Skeletal muscle tissue (tissue), 4 donors: ENCODE results near the gene PITX2. TPM values are rescaled to one million over a fixed set of nuclear protein-coding genes. Genes with fewer than 3 reads are reported as not detected.
A peak's percentile ranks its signal among the peaks of the same experiment; 100 is the strongest.
"Not testable (repeated sequence)": the region's sequence is repeated elsewhere in the genome, so short reads cannot be mapped to it uniquely, and the experiment has no call there.

Experiments used
- H3K27ac ChIP-seq: one replicate; pipeline ENCODE4 v1.7.0; 2013; ENCODE audit warnings: mild to moderate bottlenecking, low read depth, low read length, inconsistent platforms
- H3K27me3 ChIP-seq, 3 donors: one replicate each; pipeline ENCODE4 v1.7.0; 2013; ENCODE audit warnings: low read length in 3 of 3; ENCODE audit not compliant: control insufficient read depth in 3 of 3, insufficient read depth in 3 of 3
- H3K36me3 ChIP-seq, 3 donors: one replicate each; pipeline ENCODE4 v1.7.0; 2013; ENCODE audit warnings: low read length in 3 of 3; ENCODE audit not compliant: control insufficient read depth in 3 of 3, insufficient read depth in 3 of 3
- H3K4me1 ChIP-seq, 3 donors: one replicate each; pipeline ENCODE4 v1.7.0; 2013; ENCODE audit warnings: low read length in 3 of 3, mild to moderate bottlenecking in 3 of 3; ENCODE audit not compliant: control insufficient read depth in 3 of 3, insufficient read depth in 3 of 3
- H3K4me3 ChIP-seq, 3 donors: one replicate each; pipeline ENCODE4 v1.7.0; 2013; ENCODE audit warnings: low read length in 3 of 3
- H3K9ac ChIP-seq, 3 donors: one replicate each; pipeline ENCODE4 v1.7.0; 2013; ENCODE audit warnings: low read length in 3 of 3, mild to moderate bottlenecking in 3 of 3, moderate library complexity in 2 of 3, low read depth in 1 of 3
- H3K9me3 ChIP-seq, 3 donors: one replicate each; pipeline ENCODE4 v1.7.0; 2013; ENCODE audit warnings: low read length in 3 of 3; ENCODE audit not compliant: control insufficient read depth in 3 of 3
- total RNA-seq: library from RNA; depleted of rRNA; stranded (reverse); fragments of >200 nt; gene quantifications from one replicate; pipeline ENCODE4 v1.2.3, GENCODE V29; 2014
- donor health status: Osteomylitis.

The PITX2 gene
- total RNA-seq, 1 donor from 2014 or later: 16.2 TPM

DNA sequence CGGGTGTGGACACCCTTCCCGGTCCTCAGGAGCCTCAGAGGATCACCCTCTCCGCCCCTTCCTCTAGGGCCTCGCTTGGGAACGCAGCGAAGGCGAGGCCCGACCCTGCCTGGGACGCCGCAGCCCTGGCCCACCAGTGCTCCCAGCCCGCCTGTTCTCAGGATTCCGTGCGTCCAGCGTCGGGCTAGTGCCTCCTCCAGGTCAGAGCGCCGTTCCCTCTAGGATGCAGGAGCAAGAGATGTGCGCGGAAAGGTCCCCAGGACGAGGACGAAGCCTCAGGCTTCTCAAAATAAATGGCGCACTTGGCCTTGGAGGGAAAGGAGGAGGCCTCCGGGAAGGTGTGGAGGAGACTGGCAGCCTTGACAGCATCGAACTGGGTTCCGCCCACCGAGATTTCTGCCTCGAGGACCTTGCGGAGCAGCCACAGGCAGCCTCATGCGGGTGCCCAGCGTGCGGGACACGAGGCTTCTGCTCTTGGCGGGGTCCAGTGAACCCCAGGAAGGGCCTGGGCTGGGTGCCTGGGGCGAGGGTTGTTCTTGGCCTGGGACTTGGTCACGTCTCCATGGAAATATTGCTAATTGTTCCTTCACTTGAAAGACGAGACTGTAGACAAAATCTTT lies 35.1 kb downstream of the PITX2 start:
- Histone ChIP-seq H3K4me3 (no peak overlapping the region), H3K27me3 (no peaks in the 10 kb centered on the region), H3K4me1 (no peaks in the 10 kb centered on the region), H3K9me3 (no peaks in the 10 kb centered on the region), H3K27ac (no peak overlapping the region), H3K9ac (no peak overlapping the region), H3K36me3 (no peaks in the 10 kb centered on the region)

GRCh38 chr4:110586131-110586850 lies 36.6 kb downstream of the PITX2 start:
- Histone ChIP-seq H3K4me1 (no peaks in the 10 kb centered on the region), H3K4me3 (peak overlapping the region; percentile 16 to 77 (median 45)), H3K9me3 (no peaks in the 10 kb centered on the region), H3K27me3 (no peaks in the 10 kb centered on the region), H3K27ac (no peak overlapping the region), H3K36me3 (no peaks in the 10 kb centered on the region), H3K9ac (peak overlapping the region in 1 of 3 donors; percentile 30)

- H3K9me3 ChIP-seq, H3K27me3 ChIP-seq, H3K36me3 ChIP-seq, H3K27ac ChIP-seq, H3K9ac ChIP-seq, H3K4me1 ChIP-seq, H3K4me3 ChIP-seq: not testable (repeated sequence)
Observed at GRCh38 chr4:110576696-110577095, 46.2 kb downstream of the PITX2 start.

Other genes starting within 250 kb of the PITX2 start
- gene ENPEP, start 146.9 kb downstream of the PITX2 start, total RNA-seq: 9.9 TPM